Measurements from ENCODE around the gene MRPL33. TPM values are rescaled to one million over a fixed set of nuclear protein-coding genes. Genes with fewer than 3 reads are reported as not detected.

Gene MRPL33
- total RNA-seq, 1 donor from 2014 or later = 54.6 TPM

DNA sequence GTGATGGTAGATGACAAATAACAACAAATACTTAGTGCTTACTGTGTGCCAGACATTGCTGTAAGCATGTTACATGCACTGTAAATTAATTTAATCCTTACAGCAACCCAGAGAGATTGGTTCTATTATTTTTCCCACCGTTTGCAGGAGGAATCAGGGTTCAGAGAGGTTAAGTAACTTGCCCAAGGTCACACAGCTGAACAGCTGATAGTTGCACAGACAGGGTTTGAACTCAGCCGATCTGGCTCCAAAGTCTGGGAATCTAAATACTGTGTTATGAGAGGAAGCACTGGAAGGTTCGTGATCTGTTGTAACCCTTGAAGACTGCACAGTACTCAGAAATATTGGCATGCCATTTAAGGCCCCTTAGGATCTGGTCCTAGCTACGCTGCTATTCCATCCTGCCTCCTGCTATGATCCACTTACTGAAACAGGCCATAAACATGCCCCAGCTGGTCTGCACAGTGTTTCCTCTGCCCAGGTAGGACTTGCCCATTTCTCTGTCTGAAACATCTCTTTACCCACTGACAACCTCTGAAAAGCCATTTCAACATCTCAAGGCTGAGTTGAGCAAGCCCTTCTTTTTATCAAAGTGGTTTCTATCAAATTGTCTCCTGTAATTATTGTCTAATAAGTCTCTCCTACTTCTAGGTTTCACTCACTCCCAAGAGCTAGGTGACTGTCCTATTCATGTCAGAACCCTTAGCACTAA is 40.4 kb upstream of the MRPL33 start:
- Mint-ChIP-seq H3K36me3 (no peaks in the 10 kb centered on the region), H3K4me1 (ENCODE audit: unreplicated experiment) (peaks cover 11% of the 10 kb centered on the region), H3K4me3 (no peak overlapping the region), H3K27me3 (peaks cover 8% of the 10 kb centered on the region), H3K27ac (no peak overlapping the region), H3K9me3 (no peaks in the 10 kb centered on the region)
- TF ChIP-seq CTCF (conservative IDR thresholded peaks at IDR 0.05) = no peak
- DNase-seq (ENCODE audit: extremely low spot score, unreplicated experiment) = no peak

- Mint-ChIP-seq H3K4me3 (no peak overlapping the region), H3K27me3 (peaks cover 12% of the 10 kb centered on the region), H3K9me3 (peaks cover 4% of the 10 kb centered on the region), H3K4me1 (ENCODE audit: unreplicated experiment) (peaks cover 17% of the 10 kb centered on the region), H3K27ac (no peak overlapping the region), H3K36me3 (no peaks in the 10 kb centered on the region)
- no peak for DNase-seq (ENCODE audit: extremely low spot score, unreplicated experiment)
- TF ChIP-seq CTCF (conservative IDR thresholded peaks at IDR 0.05) = no peak
Measured at GRCh38 chr2:27734305-27734704, 37.2 kb upstream of the MRPL33 start.

DNA sequence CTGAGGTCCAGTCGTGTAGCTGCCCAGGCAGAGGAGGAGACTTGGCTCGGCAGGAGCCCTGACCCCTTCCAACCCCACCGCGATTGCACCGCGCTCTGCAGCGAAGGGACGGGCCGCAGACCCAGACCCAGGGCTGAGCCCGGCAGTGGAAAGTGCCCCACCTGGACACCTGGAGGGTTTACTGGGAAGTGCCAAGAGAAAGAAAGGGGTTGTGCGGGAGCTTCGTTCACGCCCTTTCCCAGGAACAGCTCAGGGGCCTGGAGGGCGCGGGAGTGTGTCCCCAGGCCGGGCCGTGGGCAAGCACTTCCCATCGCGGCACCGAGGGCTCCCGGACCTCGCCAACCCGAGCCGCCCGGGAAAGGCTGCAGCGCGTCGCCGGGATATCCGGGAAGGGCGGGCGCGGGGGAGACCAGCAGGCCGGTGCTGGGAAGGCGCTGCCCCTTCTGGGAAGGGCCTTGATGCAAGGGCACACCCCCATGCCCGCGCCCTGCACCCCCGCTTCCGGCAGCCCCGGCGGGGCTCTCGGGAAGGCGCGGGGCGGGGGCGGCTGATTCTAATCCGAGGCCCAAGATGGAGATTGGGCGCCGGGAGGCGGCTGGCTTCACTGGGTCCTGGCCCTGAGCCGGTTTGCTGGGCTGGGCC is 36.1 kb upstream of the MRPL33 start:
- Mint-ChIP-seq H3K27me3 (peaks cover 12% of the 10 kb centered on the region), H3K36me3 (no peaks in the 10 kb centered on the region), H3K27ac (no peak overlapping the region), H3K4me3 (peak overlapping the region; percentile 67), H3K9me3 (peaks cover 4% of the 10 kb centered on the region), H3K4me1 (ENCODE audit: unreplicated experiment) (peaks cover 12% of the 10 kb centered on the region)
- DNase-seq (ENCODE audit: extremely low spot score, unreplicated experiment) = no peak
- peak; percentile 21 for TF ChIP-seq CTCF (conservative IDR thresholded peaks at IDR 0.05)

DNA sequence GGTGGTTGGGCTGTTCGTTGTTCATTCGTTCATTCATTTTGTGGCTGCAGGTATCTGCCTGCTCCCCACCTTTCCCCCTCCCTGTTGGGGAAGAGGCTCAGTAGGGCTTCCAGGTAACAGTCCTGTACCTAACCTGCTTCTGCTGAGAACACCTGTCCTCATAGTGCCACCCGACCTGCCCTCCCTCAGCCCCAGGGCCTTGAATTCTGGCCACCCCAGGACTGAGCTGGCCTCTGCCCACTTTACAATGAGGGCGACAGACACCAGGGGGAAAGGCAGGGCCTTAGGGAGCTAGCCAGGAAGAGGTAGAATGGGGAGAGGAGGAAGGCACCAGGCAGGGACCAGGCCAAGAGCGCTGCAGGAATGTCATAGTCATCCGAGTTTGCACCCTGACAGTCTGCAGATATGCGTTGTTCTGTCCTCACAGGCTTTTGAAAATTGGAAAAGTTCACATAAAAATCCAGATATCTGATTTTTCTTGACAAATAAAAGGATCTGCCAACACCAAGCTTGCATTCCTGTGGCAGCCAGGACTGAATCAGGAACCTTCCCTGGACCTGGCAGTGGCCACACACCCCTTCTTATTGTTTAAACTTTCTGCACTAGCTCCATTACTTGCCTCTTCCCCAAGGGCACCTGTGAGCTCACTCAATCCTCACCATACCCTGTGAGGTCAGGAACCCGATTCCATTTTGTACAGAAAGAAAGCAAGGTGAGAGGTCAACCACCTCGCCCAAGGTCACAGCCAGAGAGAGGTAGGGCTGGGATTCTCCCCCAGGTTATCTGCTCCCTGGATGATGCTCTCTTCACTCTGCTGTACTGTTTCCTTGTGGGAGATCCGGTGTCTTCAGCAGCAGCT is 35.3 kb upstream of the MRPL33 start:
- H3K27me3 Mint-ChIP-seq = peaks cover 12% of the 10 kb centered on the region
- no peak overlapping the region for H3K4me3 Mint-ChIP-seq
- peaks cover 8% of the 10 kb centered on the region for H3K9me3 Mint-ChIP-seq
- no peak for TF ChIP-seq CTCF (conservative IDR thresholded peaks at IDR 0.05)
- H3K36me3 Mint-ChIP-seq = no peaks in the 10 kb centered on the region
- peaks cover 12% of the 10 kb centered on the region for H3K4me1 Mint-ChIP-seq (ENCODE audit: unreplicated experiment)
- H3K27ac Mint-ChIP-seq = no peak overlapping the region
- DNase-seq (ENCODE audit: extremely low spot score, unreplicated experiment) = no peak

DNA sequence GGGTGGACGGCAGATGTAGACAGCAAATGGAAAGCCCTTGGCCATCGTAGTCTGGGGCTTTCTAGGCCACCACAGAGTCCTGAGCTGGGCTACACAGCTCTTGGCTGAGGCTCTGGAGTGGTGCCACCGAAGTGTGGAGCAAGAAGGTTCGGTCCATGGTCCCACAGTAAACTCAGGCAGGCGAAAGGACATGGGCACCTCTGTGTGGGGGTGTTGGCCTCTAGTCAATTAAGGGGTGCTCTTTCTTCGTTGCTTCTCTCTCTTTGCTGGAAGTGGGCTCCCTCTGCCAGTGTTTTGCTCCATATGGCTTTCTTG is 34.7 kb upstream of the MRPL33 start:
- Mint-ChIP-seq H3K4me1 (ENCODE audit: unreplicated experiment) (peaks cover 12% of the 10 kb centered on the region), H3K27me3 (peaks cover 12% of the 10 kb centered on the region), H3K9me3 (peaks cover 8% of the 10 kb centered on the region), H3K27ac (no peak overlapping the region), H3K36me3 (no peaks in the 10 kb centered on the region), H3K4me3 (no peak overlapping the region)
- no peak for TF ChIP-seq CTCF (conservative IDR thresholded peaks at IDR 0.05)
- DNase-seq (ENCODE audit: extremely low spot score, unreplicated experiment) = no peak
